Myocyte (in vitro differentiated cells): Measurements from ENCODE around the gene GBX2. TPM values are rescaled to one million over a fixed set of nuclear protein-coding genes. Genes with fewer than 3 reads are reported as not detected.

ENCODE experiments used
- DNase-seq: peaks from one replicate; pipeline ENCODE4 v3.0.0-alpha.2; 2012; ENCODE audit warnings: low read depth
- total RNA-seq: library from RNA; depleted of rRNA; stranded (reverse); fragments of >200 nt; gene quantifications from 2 replicates; pipeline ENCODE4 v1.2.3, GENCODE V29; 2014

GBX2 gene
- total RNA-seq, 1 donor from 2014 or later: not detected

- no peak for DNase-seq
These were observed 49.2 kb downstream of the GBX2 start for GRCh38 chr2:236119003-236119402.

- no peak for DNase-seq
These were observed 50.3 kb downstream of the GBX2 start for GRCh38 chr2:236117861-236118269.

- no peak for DNase-seq
These were observed 50.8 kb downstream of the GBX2 start for GRCh38 chr2:236117401-236117800.

Other genes with a start within 250 kb of the GBX2 start
- 0.24 and 0.31 TPM in 2 replicates for gene ASB18, start 96.0 kb upstream of the GBX2 start, total RNA-seq